ENCODE data around the gene HIP1.
"Not testable (repeated sequence)": the region's sequence is repeated elsewhere in the genome, so short reads cannot be mapped to it uniquely, and the experiment has no call there.

HIP1 gene

GRCh38 chr7:75492020-75492419, 246.7 kb downstream of the HIP1 start, which contains the start of gene SPDYE5:
SPDYE5 (plus strand) TSS chr7:75492320; CDS start chr7:75494048, 1,728 bp downstream.
- not testable (repeated sequence) for TF ChIP-seq TCF12 (IDR thresholded peaks at IDR 0.05; ENCODE audit: low read depth); TAF1 (IDR thresholded peaks at IDR 0.05; ENCODE audit: low read depth); FOXM1 (IDR thresholded peaks at IDR 0.05; ENCODE audit: borderline replicate concordance, low read depth)

GRCh38 chr7:75485979-75486643, 252.6 kb downstream of the HIP1 start, which contains the start of gene POM121C:
POM121C (minus strand) TSS chr7:75486299; CDS start chr7:75441496, 44,803 bp downstream.
- TF ChIP-seq TAF1 (IDR thresholded peaks at IDR 0.05; ENCODE audit: low read depth): peak; percentile 64
- TF ChIP-seq TCF12 (IDR thresholded peaks at IDR 0.05; ENCODE audit: low read depth): 0 out of 2 replicates have a peak, but pooled peaks have one; percentile 19
- peak; percentile 69 for TF ChIP-seq MAX (IDR thresholded peaks at IDR 0.05)

Measured in Ishikawa (cell line).